ENCODE results near the gene ING2.

ING2 gene

DNA sequence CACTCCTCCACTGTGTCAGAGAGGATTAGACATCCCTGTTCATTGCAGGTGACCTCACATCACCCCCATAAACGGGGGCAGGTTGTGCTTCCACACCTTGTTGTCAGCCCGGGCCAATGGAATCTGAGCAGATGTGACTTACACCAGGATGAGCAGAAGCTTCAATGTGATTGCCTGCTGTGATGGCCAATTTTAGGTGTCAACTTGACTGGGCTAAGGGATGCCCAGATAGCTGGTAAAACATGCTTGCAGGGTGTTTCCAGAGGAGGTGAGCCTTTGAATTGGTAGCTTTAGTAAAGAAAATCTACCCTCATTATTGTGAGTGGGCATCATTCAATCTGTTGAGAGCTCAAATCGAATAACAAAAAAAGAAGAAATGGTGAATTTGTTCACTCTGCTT is 52.1 kb downstream of the ING2 start:
- H3K9ac ChIP-seq (ENCODE audit: low read length in 5 of 5): no peak overlapping the region
- peaks cover 0 to 3% (median 0%) of the 10 kb centered on the region in 5 donors for H3K9me3 ChIP-seq (ENCODE audit: control insufficient read depth in 5 of 5, low read length in 5 of 5)
- H3K4me1 ChIP-seq (ENCODE audit: control insufficient read depth in 5 of 5, insufficient read depth in 5 of 5, low read length in 5 of 5): no peaks in the 10 kb centered on the region
- H3K27ac ChIP-seq (ENCODE audit: low read depth, low read length): no peak overlapping the region
- no peak overlapping the region for H3K4me3 ChIP-seq (ENCODE audit: low read depth in 1 of 5, low read length in 5 of 5)
- H3K36me3 ChIP-seq (ENCODE audit: control insufficient read depth in 5 of 5, insufficient read depth in 5 of 5, low read length in 5 of 5): no peaks in the 10 kb centered on the region
- peaks cover 0 to 3% (median 0%) of the 10 kb centered on the region in 5 donors for H3K27me3 ChIP-seq (ENCODE audit: control insufficient read depth in 5 of 5, insufficient read depth in 4 of 5, low read length in 5 of 5)

DNA sequence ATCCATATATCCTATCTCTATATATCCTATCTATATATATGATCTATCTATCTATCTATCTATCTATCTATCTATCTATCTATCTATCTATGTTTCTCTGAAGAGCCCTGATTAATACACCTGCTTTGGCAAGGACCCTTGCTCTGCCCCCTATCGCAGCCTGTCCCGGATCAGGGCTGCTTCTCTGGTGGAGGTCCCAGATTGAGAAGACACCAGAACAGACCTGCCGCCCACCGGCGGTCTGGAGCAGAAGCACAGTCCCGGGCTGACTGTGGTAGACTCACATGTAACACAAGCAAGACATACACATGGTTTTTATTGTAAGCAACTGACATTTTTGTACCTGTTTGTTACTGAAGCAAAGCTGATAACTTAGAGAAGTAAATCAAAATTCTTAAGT is 52.8 kb downstream of the ING2 start:
- no peaks in the 10 kb centered on the region for H3K4me1 ChIP-seq (ENCODE audit: control insufficient read depth in 5 of 5, insufficient read depth in 5 of 5, low read length in 5 of 5)
- no peaks in the 10 kb centered on the region for H3K36me3 ChIP-seq (ENCODE audit: control insufficient read depth in 5 of 5, insufficient read depth in 5 of 5, low read length in 5 of 5)
- no peak overlapping the region for H3K27ac ChIP-seq (ENCODE audit: low read depth, low read length)
- H3K27me3 ChIP-seq (ENCODE audit: control insufficient read depth in 5 of 5, insufficient read depth in 4 of 5, low read length in 5 of 5): peaks cover 0 to 3% (median 0%) of the 10 kb centered on the region in 5 donors
- no peak overlapping the region for H3K4me3 ChIP-seq (ENCODE audit: low read depth in 1 of 5, low read length in 5 of 5)
- H3K9me3 ChIP-seq (ENCODE audit: control insufficient read depth in 5 of 5, low read length in 5 of 5): peaks cover 0 to 3% (median 0%) of the 10 kb centered on the region in 5 donors
- H3K9ac ChIP-seq (ENCODE audit: low read length in 5 of 5): no peak overlapping the region

DNA sequence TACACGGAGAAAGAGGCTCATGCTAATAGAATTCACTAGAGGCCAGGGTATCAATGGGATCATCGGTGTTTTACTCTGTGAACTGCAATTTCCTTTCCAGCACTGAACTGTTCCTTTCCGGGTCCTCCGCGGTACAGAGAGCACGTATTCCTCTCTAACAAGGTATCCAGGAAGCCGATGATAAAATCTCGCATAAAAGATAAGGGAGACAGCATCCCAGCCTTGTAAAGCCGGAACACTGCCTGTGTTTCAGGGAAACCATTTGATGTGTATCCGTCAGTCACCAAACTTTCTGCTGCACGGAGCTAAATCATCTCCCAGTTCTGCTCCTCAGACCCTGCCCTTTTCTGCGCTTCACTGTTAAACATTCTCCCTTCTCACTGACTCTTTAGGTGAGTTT is 54.0 kb downstream of the ING2 start:
- Histone ChIP-seq H3K9me3 (ENCODE audit: control insufficient read depth in 5 of 5, low read length in 5 of 5) (peaks cover 0 to 3% (median 0%) of the 10 kb centered on the region in 5 donors), H3K4me3 (ENCODE audit: low read depth in 1 of 5, low read length in 5 of 5) (no peak overlapping the region), H3K9ac (ENCODE audit: low read length in 5 of 5) (no peak overlapping the region), H3K4me1 (ENCODE audit: control insufficient read depth in 5 of 5, insufficient read depth in 5 of 5, low read length in 5 of 5) (no peaks in the 10 kb centered on the region), H3K27me3 (ENCODE audit: control insufficient read depth in 5 of 5, insufficient read depth in 4 of 5, low read length in 5 of 5) (peaks cover 0 to 4% (median 0%) of the 10 kb centered on the region in 5 donors), H3K27ac (ENCODE audit: low read depth, low read length) (no peak overlapping the region), H3K36me3 (ENCODE audit: control insufficient read depth in 5 of 5, insufficient read depth in 5 of 5, low read length in 5 of 5) (no peaks in the 10 kb centered on the region)

DNA sequence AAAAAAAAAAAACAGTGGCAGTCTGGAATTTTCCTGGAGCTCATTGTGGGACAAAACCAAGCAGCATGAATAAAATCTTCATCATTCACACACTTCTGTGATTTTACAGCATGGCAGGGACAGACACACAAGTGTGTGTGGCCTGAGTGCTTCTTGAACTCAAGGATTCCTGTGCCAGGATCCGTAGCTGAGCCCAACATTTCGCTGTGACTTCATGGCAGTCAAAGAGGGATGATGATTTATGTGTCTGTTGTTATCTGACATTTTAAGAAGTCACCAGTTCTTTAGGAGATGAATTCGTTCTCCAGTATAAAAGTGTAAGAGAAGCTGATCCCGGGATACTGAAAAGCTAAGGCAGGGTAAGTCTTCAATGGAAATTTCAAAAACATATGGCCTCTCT is 57.0 kb downstream of the ING2 start:
- no peaks in the 10 kb centered on the region for H3K36me3 ChIP-seq (ENCODE audit: control insufficient read depth in 5 of 5, insufficient read depth in 5 of 5, low read length in 5 of 5)

More for the DNA sequence above, 57.0 kb downstream of the ING2 start:
- Histone ChIP-seq H3K9ac (ENCODE audit: low read length in 5 of 5) (no peak overlapping the region), H3K9me3 (ENCODE audit: control insufficient read depth in 5 of 5, low read length in 5 of 5) (peaks cover 0 to 1% (median 0%) of the 10 kb centered on the region in 5 donors), H3K27ac (ENCODE audit: low read depth, low read length) (no peak overlapping the region), H3K27me3 (ENCODE audit: control insufficient read depth in 5 of 5, insufficient read depth in 4 of 5, low read length in 5 of 5) (peaks cover 0 to 11% (median 6%) of the 10 kb centered on the region in 5 donors), H3K4me3 (ENCODE audit: low read depth in 1 of 5, low read length in 5 of 5) (no peak overlapping the region), H3K4me1 (ENCODE audit: control insufficient read depth in 5 of 5, insufficient read depth in 5 of 5, low read length in 5 of 5) (no peaks in the 10 kb centered on the region)

All from subcutaneous abdominal adipose tissue (tissue), 5 donors.